NT2/D1 (cell line): ENCODE data around the gene OR2A42.
"Not testable (repeated sequence)": the region's sequence is repeated elsewhere in the genome, so short reads cannot be mapped to it uniquely, and the experiment has no call there.

Source experiments
- DNase-seq: peaks from one replicate; pipeline ENCODE4 v3.0.0-alpha.2; 2011; ENCODE audit warnings: low read depth, low spot score
- H3K27me3 ChIP-seq: 2 replicates; pipeline ENCODE4 v1.6.0; 2011; ENCODE audit warnings: mild to moderate bottlenecking; ENCODE audit not compliant: insufficient read length, insufficient read depth
- H3K36me3 ChIP-seq: 2 replicates; pipeline ENCODE4 v1.6.1; 2011; ENCODE audit warnings: mild to moderate bottlenecking, low read length, mixed read lengths; ENCODE audit not compliant: insufficient read depth, insufficient read length
- H3K4me1 ChIP-seq: 2 replicates; pipeline ENCODE4 v1.5.1; 2011; ENCODE audit not compliant: insufficient read depth, insufficient read length
- H3K4me3 ChIP-seq: 2 replicates; pipeline ENCODE4 v1.5.1; 2011; ENCODE audit warnings: low read depth; ENCODE audit not compliant: insufficient read length
- H3K9ac ChIP-seq: 2 replicates; pipeline ENCODE4 v1.6.0; 2011; ENCODE audit warnings: low read depth; ENCODE audit not compliant: insufficient read length
- H3K9me3 ChIP-seq: 2 replicates; pipeline ENCODE4 v1.5.1; 2011; ENCODE audit warnings: mild to moderate bottlenecking, low read length; ENCODE audit not compliant: insufficient read depth

OR2A42 gene

GRCh38 chr7:144187848-144188247 is 51.6 kb downstream of the OR2A42 start:
- not testable (repeated sequence) for H3K9ac ChIP-seq, H3K27me3 ChIP-seq, DNase-seq, H3K36me3 ChIP-seq, H3K9me3 ChIP-seq, H3K4me3 ChIP-seq, H3K4me1 ChIP-seq

- H3K4me3 ChIP-seq, H3K36me3 ChIP-seq, H3K4me1 ChIP-seq, H3K27me3 ChIP-seq, H3K9me3 ChIP-seq, DNase-seq, H3K9ac ChIP-seq: not testable (repeated sequence)
Observed at GRCh38 chr7:144183166-144183565, 56.2 kb downstream of the OR2A42 start, which contains the start of gene CTAGE4. CTAGE4 (plus strand) TSS chr7:144183466; CDS start chr7:144183504, 38 bp downstream.

GRCh38 chr7:144179165-144179479 is 60.3 kb downstream of the OR2A42 start:
- H3K27me3 ChIP-seq, H3K4me1 ChIP-seq, H3K9ac ChIP-seq, H3K9me3 ChIP-seq, DNase-seq, H3K36me3 ChIP-seq, H3K4me3 ChIP-seq: not testable (repeated sequence)

- DNase-seq: peak; percentile 9
- H3K4me1 ChIP-seq, H3K27me3 ChIP-seq, H3K4me3 ChIP-seq, H3K36me3 ChIP-seq, H3K9me3 ChIP-seq, H3K9ac ChIP-seq: not testable (repeated sequence)
Observed at GRCh38 chr7:144178380-144179164, 60.8 kb downstream of the OR2A42 start.
